Measurements from ENCODE around the gene GOLGB1. TPM values are rescaled to one million over a fixed set of nuclear protein-coding genes. Genes with fewer than 3 reads are reported as not detected.

GOLGB1 gene
- total and polyA plus RNA-seq, 3 donors from 2014 or later = 11.5 to 72.5 (median 72.3) TPM

GRCh38 chr3:121621491-121621890 is 128.1 kb downstream of the GOLGB1 start:
- H3K27ac ChIP-seq = no peak overlapping the region

GRCh38 chr3:121619691-121620090 is 129.8 kb downstream of the GOLGB1 start:
- intact Hi-C loops (cut with DNase I; ENCODE audit: low total_unique reads) = no loop called here

More at GRCh38 chr3:121621491-121621890, 128.1 kb downstream of the GOLGB1 start:
- 97 to 100% methylated on average over 4 to 6 of the region's 6 CpGs for WGBS, 2 donors
- Histone ChIP-seq H3K4me1 (no peaks in the 10 kb centered on the region), H3K27me3 (no peaks in the 10 kb centered on the region), H3K9me3 (no peaks in the 10 kb centered on the region), H3K36me3 (ENCODE audit: low read depth, missing control alignments) (no peaks in the 10 kb centered on the region), H3K4me3 (no peak overlapping the region)
- DNase-seq = no peak
- TF ChIP-seq POLR2A (IDR thresholded peaks at IDR 0.05) (no peak), CTCF (IDR thresholded peaks at IDR 0.05) (no peak)
- intact Hi-C loops (cut with DNase I; ENCODE audit: low total_unique reads) = no loop called here

More at GRCh38 chr3:121619691-121620090, 129.8 kb downstream of the GOLGB1 start:
- H3K27me3 ChIP-seq = no peaks in the 10 kb centered on the region
- no peak overlapping the region for H3K27ac ChIP-seq
- no peak for DNase-seq
- H3K36me3 ChIP-seq (ENCODE audit: low read depth, missing control alignments) = no peaks in the 10 kb centered on the region
- TF ChIP-seq POLR2A (IDR thresholded peaks at IDR 0.05) = no peak
- no peak for TF ChIP-seq CTCF (IDR thresholded peaks at IDR 0.05)
- 94 to 96% methylated on average over 2 of the region's 2 CpGs for WGBS, 2 donors
- no peaks in the 10 kb centered on the region for H3K9me3 ChIP-seq
- H3K4me3 ChIP-seq = no peak overlapping the region
- no peaks in the 10 kb centered on the region for H3K4me1 ChIP-seq

Small RNA genes lying within 50 kb of the gene (small RNA-seq; reads per million reads assigned to genes)
- 0 reads per million in 2 donors for gene RNU4-62P

Other genes starting within 250 kb of the GOLGB1 start
- gene POLQ, start 203.8 kb downstream of the GOLGB1 start, total RNA-seq = 10 to 100 TPM in 1 of 2 donors, 1 to 10 TPM in 1; 7.7 to 12.0 TPM
- gene POLQ, start 203.8 kb downstream of the GOLGB1 start, polyA plus RNA-seq (ENCODE audit: insufficient read depth, low read depth, low replicate concordance) = 3.7 TPM
- under 1 TPM; 0.31 to 0.55 TPM for gene ARGFX, start 181.8 kb downstream of the GOLGB1 start, total RNA-seq
- gene ARGFX, start 181.8 kb downstream of the GOLGB1 start, polyA plus RNA-seq (ENCODE audit: insufficient read depth, low read depth, low replicate concordance) = not detected
- under 1 TPM; 0.31 to 0.68 TPM for gene FBXO40, start 156.4 kb downstream of the GOLGB1 start, total RNA-seq
- 0.61 TPM for gene FBXO40, start 156.4 kb downstream of the GOLGB1 start, polyA plus RNA-seq (ENCODE audit: insufficient read depth, low read depth, low replicate concordance)
- gene HCLS1, start 88.8 kb downstream of the GOLGB1 start, total RNA-seq = 10 to 100 TPM in 1 of 2 donors, 1 to 10 TPM in 1; 8.7 to 17.3 TPM
- 15.6 TPM for gene HCLS1, start 88.8 kb downstream of the GOLGB1 start, polyA plus RNA-seq (ENCODE audit: insufficient read depth, low read depth, low replicate concordance)
- gene IQCB1, start 85.3 kb upstream of the GOLGB1 start, total RNA-seq = 10 to 100 TPM; 33.6 to 37.0 TPM
- 39.3 TPM for gene IQCB1, start 85.3 kb upstream of the GOLGB1 start, polyA plus RNA-seq (ENCODE audit: insufficient read depth, low read depth, low replicate concordance)
- gene EAF2, start 85.5 kb upstream of the GOLGB1 start, total RNA-seq = 1 to 10 TPM; 4.8 to 6.9 TPM
- 14.5 TPM for gene EAF2, start 85.5 kb upstream of the GOLGB1 start, polyA plus RNA-seq (ENCODE audit: insufficient read depth, low read depth, low replicate concordance)
- gene SLC15A2, start 144.7 kb upstream of the GOLGB1 start, total RNA-seq = 10 to 100 TPM; 13.8 to 21.8 TPM
- 11.8 TPM for gene SLC15A2, start 144.7 kb upstream of the GOLGB1 start, polyA plus RNA-seq (ENCODE audit: insufficient read depth, low read depth, low replicate concordance)

Measured in testis (tissue), 3 donors.